GM23338 (cell line): ENCODE measurements around the gene CACNG1. TPM values are rescaled to one million over a fixed set of nuclear protein-coding genes. Genes with fewer than 3 reads are reported as not detected.

Source experiments
- ATAC-seq: fragments of 200-7000 bp; cut with Tn5 transposase; 3 replicates; pipeline ENCODE4 v1.9.1; 2020
- DNase-seq: peaks from one replicate; pipeline ENCODE4 v3.0.0-alpha.2; 2015; ENCODE audit warnings: low spot score
- H2AFZ ChIP-seq: fragments of 200-600 bp; sonication (generic); 2 replicates; pipeline ENCODE4 v1.8.0; 2016; ENCODE audit warnings: antibody characterized with exemption, mild to moderate bottlenecking, moderate library complexity
- H3F3A ChIP-seq: fragments of 200-600 bp; sonication (generic); replicated peaks from 2 replicates; pipeline ENCODE4 v1.8.0; 2017; ENCODE audit warnings: antibody characterized with exemption, mixed run types, low read depth
- H3K27ac ChIP-seq: fragments of 200-600 bp; sonication (generic); 2 replicates; pipeline ENCODE4 v1.6.1; 2016; ENCODE audit warnings: low read depth
- H3K27me3 ChIP-seq: fragments of 200-600 bp; sonication (generic); 2 replicates; pipeline ENCODE4 v1.8.0; 2016; ENCODE audit warnings: mild to moderate bottlenecking, mixed run types, moderate library complexity; ENCODE audit not compliant: insufficient read depth
- H3K36me3 ChIP-seq: fragments of 200-600 bp; sonication (generic); 2 replicates; pipeline ENCODE4 v1.8.0; 2016; ENCODE audit warnings: mild to moderate bottlenecking; ENCODE audit not compliant: insufficient read depth
- H3K4me1 ChIP-seq: fragments of 200-600 bp; sonication (generic); 2 replicates; pipeline ENCODE4 v1.8.0; 2016; ENCODE audit warnings: mild to moderate bottlenecking, moderate library complexity; ENCODE audit not compliant: insufficient read depth
- H3K4me2 ChIP-seq: fragments of 200-600 bp; sonication (generic); 2 replicates; pipeline ENCODE4 v1.7.1; 2017; ENCODE audit warnings: mixed run types
- H3K4me3 ChIP-seq: fragments of 200-600 bp; sonication (generic); 2 replicates; pipeline ENCODE4 v1.6.1; 2016; ENCODE audit warnings: mixed run types
- H3K79me2 ChIP-seq: fragments of 200-600 bp; sonication (generic); replicated peaks from 2 replicates; pipeline ENCODE4 v1.8.0; 2017; ENCODE audit warnings: mild to moderate bottlenecking; ENCODE audit not compliant: insufficient read depth
- H3K9me2 ChIP-seq: fragments of 200-600 bp; sonication (generic); 2 replicates; pipeline ENCODE4 v1.8.0; 2017; ENCODE audit not compliant: insufficient read depth
- H4K20me1 ChIP-seq: fragments of 200-600 bp; sonication (generic); replicated peaks from 2 replicates; pipeline ENCODE4 v1.8.0; 2017; ENCODE audit warnings: mild to moderate bottlenecking; ENCODE audit not compliant: insufficient read depth
- H3K27ac Mint-ChIP-seq: 2 replicates; pipeline ENCODE4 v1.8.0; 2020; ENCODE audit warnings: inconsistent platforms, mild to moderate bottlenecking, moderate library complexity, mixed read lengths
- H3K27me3 Mint-ChIP-seq: 3 replicates; pipeline ENCODE4 v1.8.0; 2022; ENCODE audit warnings: low read depth, mild to moderate bottlenecking, moderate library complexity, mixed read lengths, inconsistent platforms; ENCODE audit not compliant: insufficient read depth, poor library complexity
- H3K36me3 Mint-ChIP-seq: 3 replicates; pipeline ENCODE4 v1.8.0; 2021; ENCODE audit warnings: low read depth, mild to moderate bottlenecking, inconsistent platforms, moderate library complexity, mixed read lengths
- H3K4me1 Mint-ChIP-seq: 3 replicates; pipeline ENCODE4 v1.8.0; 2020; ENCODE audit warnings: mild to moderate bottlenecking, inconsistent platforms, mixed read lengths
- H3K4me3 Mint-ChIP-seq: 3 replicates; pipeline ENCODE4 v1.8.0; 2021; ENCODE audit warnings: moderate library complexity, mild to moderate bottlenecking, inconsistent platforms, mixed read lengths
- H3K9me3 Mint-ChIP-seq: 3 replicates; pipeline ENCODE4 v1.8.0; 2020; ENCODE audit warnings: moderate library complexity, mild to moderate bottlenecking, inconsistent platforms, mixed read lengths
- CREB1 ChIP-seq: fragments of 250-450 bp; sonication (Bioruptor Pico); IDR thresholded peaks from 2 replicates; pipeline ENCODE4 v1.5.0; 2020; ENCODE audit warnings: low read depth, mild to moderate bottlenecking, moderate library complexity
- CTCF ChIP-seq, 2 experiments: fragments of 200-600 bp in 1 of 2; sonication (generic) in 1 of 2; conservative IDR thresholded peaks; 2 replicates each; pipeline versions ENCODE4 v1.5.1 to v1.6.1; 2016 to 2017; ENCODE audit warnings: antibody characterized with exemption in 2 of 2, low read depth in 2 of 2, mild to moderate bottlenecking in 2 of 2, moderate library complexity in 1 of 2
- ETS1 ChIP-seq: IDR thresholded peaks from 2 replicates; pipeline ENCODE4 v1.6.1; 2016; ENCODE audit warnings: antibody characterized with exemption
- EZH2 ChIP-seq: fragments of 200-600 bp; sonication (generic); IDR thresholded peaks from one replicate; pipeline ENCODE4 v1.8.0; 2017; ENCODE audit warnings: antibody characterized with exemption, mild to moderate bottlenecking, low read depth; ENCODE audit not compliant: unreplicated experiment
- EZH2phosphoT487 ChIP-seq: fragments of 200-600 bp; sonication (generic); IDR thresholded peaks from one replicate; pipeline ENCODE4 v1.8.1; 2018; ENCODE audit warnings: antibody characterized with exemption; ENCODE audit not compliant: unreplicated experiment
- JUNB ChIP-seq: IDR thresholded peaks from one replicate; pipeline ENCODE4 v1.6.1; 2016; ENCODE audit warnings: antibody characterized with exemption; ENCODE audit not compliant: unreplicated experiment
- NANOG ChIP-seq: IDR thresholded peaks from 2 replicates; pipeline ENCODE4 v1.6.1; 2016; ENCODE audit warnings: antibody characterized with exemption, borderline replicate concordance
- POLR2AphosphoS5 ChIP-seq: IDR thresholded peaks from 2 replicates; pipeline ENCODE4 v1.6.1; 2016; ENCODE audit warnings: antibody characterized with exemption, low read depth
- REST ChIP-seq: IDR thresholded peaks from one replicate; pipeline ENCODE4 v1.6.1; 2018; ENCODE audit warnings: antibody characterized with exemption; ENCODE audit not compliant: unreplicated experiment
- STAT1 ChIP-seq: IDR thresholded peaks from one replicate; pipeline ENCODE4 v1.6.1; 2016; ENCODE audit warnings: antibody characterized with exemption; ENCODE audit not compliant: unreplicated experiment
- ZNF114 ChIP-seq: fragments of 250-450 bp; sonication (Bioruptor Pico); IDR thresholded peaks from 2 replicates; pipeline ENCODE4 v1.5.0; 2020; ENCODE audit warnings: mild to moderate bottlenecking, moderate library complexity
- ZNF331 ChIP-seq: fragments of 250-450 bp; sonication (Bioruptor Pico); IDR thresholded peaks from 2 replicates; pipeline ENCODE4 v1.5.0; 2020; ENCODE audit warnings: low read depth, mild to moderate bottlenecking, moderate library complexity
- polyA plus RNA-seq: library from polyadenylated mRNA; unstranded; fragments of >200 nt; fragmentation: Nextera tagmentation; extraction: Ambion mirVana; gene quantifications from 2 replicates; pipeline ENCODE4 v1.2.1, GENCODE V29; 2016
- total RNA-seq: library from RNA; depleted of rRNA; stranded (reverse); fragments of >200 nt; shearing (Covaris generic); gene quantifications from 2 replicates; pipeline ENCODE4 v1.2.3, GENCODE V29; 2014

CACNG1 gene
- total and polyA plus RNA-seq, 2 experiments from 2014 or later, result not detected

GRCh38 chr17:67096609-67097008, 52.3 kb downstream of the CACNG1 start:
- Histone ChIP-seq H3K4me1 (no peaks in the 10 kb centered on the region), H3K27ac (no peak overlapping the region), H3K9me2 (no peaks in the 10 kb centered on the region), H3K79me2 (peaks cover 9% of the 10 kb centered on the region), H3K27me3 (no peaks in the 10 kb centered on the region), H4K20me1 (no peaks in the 10 kb centered on the region), H2AFZ (no peak overlapping the region), H3F3A (no peaks in the 10 kb centered on the region), H3K4me2 (no peak overlapping the region), H3K4me3 (no peak overlapping the region), H3K36me3 (no peaks in the 10 kb centered on the region)
- no peaks in the 10 kb centered on the region for H3K9me3 Mint-ChIP-seq
- no peak for ATAC-seq
- DNase-seq, result no peak
- no peak overlapping the region for H3K27ac Mint-ChIP-seq
- peaks cover 4% of the 10 kb centered on the region; the same call in 1 of the 3 replicates for H3K36me3 Mint-ChIP-seq
- H3K4me3 Mint-ChIP-seq, result no peak overlapping the region
- TF ChIP-seq NANOG (no peak), EZH2 (no peak), ETS1 (no peak), ZNF331 (CRISPR knock-in tag) (no peak), STAT1 (no peak), REST (no peak), EZH2phosphoT487 (no peak), JUNB (no peak), CREB1 (CRISPR knock-in tag) (no peak), ZNF114 (CRISPR knock-in tag) (no peak), POLR2AphosphoS5 (no peak)
- H3K27me3 Mint-ChIP-seq, result no peaks in the 10 kb centered on the region
- H3K4me1 Mint-ChIP-seq, result peaks cover 3% of the 10 kb centered on the region; the same call in 1 of the 3 replicates

GRCh38 chr17:67098006-67098405, 53.7 kb downstream of the CACNG1 start:
- no peak for DNase-seq
- peaks cover 9% of the 10 kb centered on the region for H3K79me2 ChIP-seq
- no peak overlapping the region for H3K4me2 ChIP-seq
- H4K20me1 ChIP-seq, result no peaks in the 10 kb centered on the region
- Mint-ChIP-seq H3K27me3 (no peaks in the 10 kb centered on the region), H3K4me1 (no peaks in the 10 kb centered on the region), H3K27ac (no peak overlapping the region), H3K36me3 (peaks cover 4% of the 10 kb centered on the region; the same call in 1 of the 3 replicates), H3K9me3 (no peaks in the 10 kb centered on the region), H3K4me3 (no peak overlapping the region)
- H3F3A ChIP-seq, result no peaks in the 10 kb centered on the region
- no peak overlapping the region for H3K4me3 ChIP-seq
- H2AFZ ChIP-seq, result no peak overlapping the region
- H3K9me2 ChIP-seq, result no peaks in the 10 kb centered on the region
- H3K27me3 ChIP-seq, result no peaks in the 10 kb centered on the region
- no peaks in the 10 kb centered on the region for H3K4me1 ChIP-seq
- no peak for ATAC-seq
- H3K36me3 ChIP-seq, result no peaks in the 10 kb centered on the region
- H3K27ac ChIP-seq, result no peak overlapping the region
- TF ChIP-seq ETS1, result no peak
- TF ChIP-seq ZNF114 (CRISPR knock-in tag), result no peak
- TF ChIP-seq EZH2, result no peak
- no peak for TF ChIP-seq CTCF (conservative IDR thresholded peaks at IDR 0.05; ENCODE audit: low read depth in 2 of 2)
